Body of pancreas (tissue), 4 donors: ENCODE results near the gene KCTD5.
"Not testable (repeated sequence)": the region's sequence is repeated elsewhere in the genome, so short reads cannot be mapped to it uniquely, and the experiment has no call there.

Experiments used
- POLR2A ChIP-seq, 3 donors: fragments of 450-650 bp; IDR thresholded peaks; one replicate each; pipeline ENCODE4 v1.6.1; 2016; ENCODE audit warnings: antibody characterized with exemption in 3 of 3, mild to moderate bottlenecking in 2 of 3
- TF ChIP-seq, protein P1 (sequence below), 7 experiments: fragments of 450-650 bp in 4 of 7; fragments of 200-600 bp in 3 of 7; sonication (generic) in 3 of 7; IDR thresholded peaks; one replicate each; pipeline ENCODE4 v1.5.1; 2016 to 2019; ENCODE audit warnings: antibody characterized with exemption in 7 of 7

DNA sequence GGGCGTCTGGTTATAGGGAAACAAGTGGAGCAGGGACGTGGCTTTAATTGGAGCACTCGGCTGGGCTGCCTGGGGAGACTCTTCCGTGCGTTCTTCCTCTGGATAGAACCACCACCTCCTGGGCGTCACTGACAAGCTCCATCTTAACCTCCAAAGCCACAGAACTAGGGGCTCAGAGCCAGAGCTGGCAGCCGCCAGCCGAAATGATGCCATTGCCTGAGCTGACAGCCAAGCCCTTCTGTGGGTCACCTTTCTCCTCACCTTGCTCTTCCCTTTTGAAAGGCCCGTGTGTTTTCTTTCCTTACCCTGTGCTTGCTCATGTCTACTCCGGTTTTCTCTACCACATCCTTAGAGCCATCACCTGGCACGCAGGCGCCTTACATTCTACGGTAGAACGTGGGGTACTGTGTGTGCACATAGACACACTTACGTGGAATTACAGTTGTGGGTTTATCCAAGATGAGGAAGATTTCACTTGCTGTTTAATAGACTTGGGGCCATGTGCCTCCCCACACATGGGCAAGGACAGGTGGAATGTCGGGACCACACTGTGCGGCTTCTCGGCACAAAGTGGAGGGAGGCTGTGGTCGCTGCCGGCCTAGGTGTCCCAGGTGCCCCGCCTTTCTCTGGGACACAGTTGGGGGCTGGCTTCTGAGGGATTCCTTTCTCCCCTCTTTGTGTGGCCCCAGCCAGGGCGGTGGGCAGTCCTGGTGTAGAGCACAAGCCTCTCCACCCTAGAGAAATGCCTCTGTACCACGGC lies 3.9 kb upstream of the KCTD5 start:
- TF ChIP-seq, protein P1, sequence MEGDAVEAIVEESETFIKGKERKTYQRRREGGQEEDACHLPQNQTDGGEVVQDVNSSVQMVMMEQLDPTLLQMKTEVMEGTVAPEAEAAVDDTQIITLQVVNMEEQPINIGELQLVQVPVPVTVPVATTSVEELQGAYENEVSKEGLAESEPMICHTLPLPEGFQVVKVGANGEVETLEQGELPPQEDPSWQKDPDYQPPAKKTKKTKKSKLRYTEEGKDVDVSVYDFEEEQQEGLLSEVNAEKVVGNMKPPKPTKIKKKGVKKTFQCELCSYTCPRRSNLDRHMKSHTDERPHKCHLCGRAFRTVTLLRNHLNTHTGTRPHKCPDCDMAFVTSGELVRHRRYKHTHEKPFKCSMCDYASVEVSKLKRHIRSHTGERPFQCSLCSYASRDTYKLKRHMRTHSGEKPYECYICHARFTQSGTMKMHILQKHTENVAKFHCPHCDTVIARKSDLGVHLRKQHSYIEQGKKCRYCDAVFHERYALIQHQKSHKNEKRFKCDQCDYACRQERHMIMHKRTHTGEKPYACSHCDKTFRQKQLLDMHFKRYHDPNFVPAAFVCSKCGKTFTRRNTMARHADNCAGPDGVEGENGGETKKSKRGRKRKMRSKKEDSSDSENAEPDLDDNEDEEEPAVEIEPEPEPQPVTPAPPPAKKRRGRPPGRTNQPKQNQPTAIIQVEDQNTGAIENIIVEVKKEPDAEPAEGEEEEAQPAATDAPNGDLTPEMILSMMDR (IDR thresholded peaks at IDR 0.05), result not testable (repeated sequence)
- not testable (repeated sequence) for TF ChIP-seq POLR2A (IDR thresholded peaks at IDR 0.05)
